Tibial artery (tissue), 4 donors: ENCODE measurements around the gene ASIC5.

Source experiments
- DNase-seq, 2 donors: peaks; one replicate each; pipeline ENCODE4 v3.0.0-alpha.2; 2019
- H3K27ac ChIP-seq, 2 donors: fragments of 200-600 bp; sonication (generic) in 1 of 2; 1 replicate in 1 of 2; 2 replicates in 1 of 2; pipeline ENCODE4 v1.5.1; 2018 to 2019; ENCODE audit warnings: mild to moderate bottlenecking in 1 of 2
- H3K27me3 ChIP-seq, 2 donors: fragments of 200-600 bp; sonication (generic) in 1 of 2; one replicate each; pipeline versions ENCODE4 v1.5.1 to v1.6.0; 2016 to 2019
- H3K36me3 ChIP-seq, 3 donors: fragments of 200-600 bp; sonication (generic) in 2 of 3; one replicate each; pipeline ENCODE4 v1.5.1; 2016 to 2019; ENCODE audit warnings: mild to moderate bottlenecking in 2 of 3
- H3K4me1 ChIP-seq, 4 donors: fragments of 200-600 bp; sonication (generic) in 2 of 4; 1 replicate in 3 of 4; 2 replicates in 1 of 4; pipeline ENCODE4 v1.5.1; 2016 to 2019
- H3K4me3 ChIP-seq, 2 donors: fragments of 200-600 bp; sonication (generic) in 1 of 2; 1 replicate in 1 of 2; 2 replicates in 1 of 2; pipeline ENCODE4 v1.5.1; 2018 to 2019; ENCODE audit warnings: mild to moderate bottlenecking in 2 of 2
- H3K9me3 ChIP-seq, 3 donors: fragments of 200-600 bp; sonication (generic) in 1 of 3; one replicate each; pipeline ENCODE4 v1.5.1; 2016 to 2019
- CTCF ChIP-seq, 2 experiments: fragments of 200-600 bp in 1 of 2; fragments of 450-650 bp in 1 of 2; IDR thresholded peaks; one replicate each; pipeline ENCODE4 v1.5.1; 2017 to 2019; ENCODE audit warnings: antibody characterized with exemption in 2 of 2, mild to moderate bottlenecking in 1 of 2, moderate library complexity in 1 of 2
- intact Hi-C: fragments of 100-400 bp; cut with DNase I; formaldehyde crosslinking; loops from one replicate; pipeline ENCODE4 v1.15.0; 2023; ENCODE audit warnings: low total_unique reads

The ASIC5 gene

DNA sequence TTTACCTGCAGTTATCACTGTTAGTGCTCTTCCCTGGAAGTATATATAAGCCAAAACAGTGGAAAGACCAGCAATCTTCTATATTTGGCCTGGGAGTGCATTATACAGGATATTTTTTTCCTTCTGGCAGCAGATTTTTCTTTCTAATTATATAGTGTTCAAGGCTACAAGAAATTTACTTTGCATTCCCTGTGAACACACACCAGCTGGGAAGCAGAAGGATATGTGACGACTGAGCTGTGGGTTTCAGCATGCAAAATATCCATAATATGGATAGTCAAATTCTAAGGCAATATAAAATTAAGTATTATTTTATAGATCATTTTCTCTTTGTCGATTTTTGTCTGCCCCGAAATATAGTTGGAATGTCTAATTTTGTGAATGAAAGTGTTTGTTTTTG, 76.1 kb downstream of the ASIC5 start:
- Histone ChIP-seq H3K9me3 (no peaks in the 10 kb centered on the region), H3K36me3 (peaks cover 5 to 12% (median 7%) of the 10 kb centered on the region in 3 donors), H3K27me3 (no peaks in the 10 kb centered on the region), H3K27ac (no peak overlapping the region), H3K4me1 (peaks cover 0 to 36% (median 6%) of the 10 kb centered on the region in 4 donors), H3K4me3 (no peak overlapping the region)
- DNase-seq: no peak
- intact Hi-C loops: loop anchor here (5.0 kb wide), 1 partner anchor 348 kb away; no protein-coding TSS in a partner anchor
- TF ChIP-seq CTCF (IDR thresholded peaks at IDR 0.05): no peak

- H3K27me3 ChIP-seq: no peaks in the 10 kb centered on the region
- H3K9me3 ChIP-seq: no peaks in the 10 kb centered on the region
- peak overlapping the region in 1 of 2 donors; percentile 47 for H3K27ac ChIP-seq
- H3K4me3 ChIP-seq: peak overlapping the region; percentile 12 to 28
- peaks cover 0 to 42% (median 6%) of the 10 kb centered on the region in 4 donors for H3K4me1 ChIP-seq
- intact Hi-C loops: loop anchor here (5.0 kb wide), 1 partner anchor 347 kb away; no protein-coding TSS in a partner anchor
- no peak for DNase-seq
- TF ChIP-seq CTCF (IDR thresholded peaks at IDR 0.05): no peak
- H3K36me3 ChIP-seq: peaks cover 5 to 8% (median 7%) of the 10 kb centered on the region in 3 donors
Measured at GRCh38 chr4:155789391-155789790, 76.7 kb downstream of the ASIC5 start.

DNA sequence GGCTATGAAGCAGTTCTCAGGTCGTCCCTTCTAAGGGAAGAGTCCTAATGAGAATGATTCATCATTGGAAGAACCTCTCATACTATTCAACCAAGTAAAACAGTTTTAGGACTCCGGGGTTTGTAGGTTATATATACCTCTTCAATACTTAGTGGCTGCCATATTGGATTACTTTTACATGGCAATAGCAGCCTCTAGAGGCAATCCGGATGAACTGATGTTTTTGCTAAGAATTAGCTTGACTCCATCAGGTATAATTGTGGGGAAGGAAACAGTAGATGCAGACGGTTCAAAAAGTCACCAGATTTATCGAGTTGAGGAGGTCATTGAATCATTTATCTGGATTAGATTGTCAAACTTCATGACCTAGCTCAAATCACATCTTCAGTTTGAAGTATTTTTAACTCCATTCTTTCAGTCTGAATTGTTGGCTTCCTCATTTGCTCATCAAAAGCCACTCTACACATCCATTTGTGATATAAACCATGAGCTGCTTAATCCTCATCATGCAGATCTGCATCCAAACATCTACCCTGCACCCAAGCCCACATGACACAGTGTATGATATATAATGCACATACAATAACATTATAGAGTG, 78.9 kb downstream of the ASIC5 start:
- Histone ChIP-seq H3K27ac (peak overlapping the region in 1 of 2 donors; percentile 47), H3K4me1 (peaks cover 0 to 54% (median 6%) of the 10 kb centered on the region in 4 donors), H3K9me3 (no peaks in the 10 kb centered on the region), H3K36me3 (peaks cover 0 to 7% (median 0%) of the 10 kb centered on the region in 3 donors), H3K27me3 (no peaks in the 10 kb centered on the region), H3K4me3 (no peak overlapping the region)
- intact Hi-C loops: loop anchor here (5.0 kb wide), 1 partner anchor 345 kb away; no protein-coding TSS in a partner anchor
- peak; percentile 65 to 74 for TF ChIP-seq CTCF (IDR thresholded peaks at IDR 0.05)
- DNase-seq: no peak

DNA sequence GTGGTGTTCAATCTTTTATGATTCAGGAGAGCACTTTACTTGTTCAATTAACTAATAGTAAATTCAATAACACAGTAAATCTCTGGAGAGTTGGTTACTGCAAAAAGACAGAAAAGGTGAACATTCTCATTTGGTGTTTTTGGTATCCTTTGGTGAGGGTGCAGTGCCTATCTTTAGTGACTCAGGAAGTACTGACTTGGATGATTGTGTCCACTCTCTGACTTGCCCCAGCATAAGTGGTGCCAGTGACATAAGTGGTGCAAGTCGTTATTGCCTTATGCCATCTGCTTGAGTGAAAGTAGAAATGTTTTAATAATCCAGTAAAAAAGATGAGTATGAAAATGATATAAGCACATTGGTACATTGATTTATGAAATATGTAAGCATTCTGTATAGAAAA, 80.2 kb downstream of the ASIC5 start:
- H3K27me3 ChIP-seq: no peaks in the 10 kb centered on the region
- intact Hi-C loops: loop anchor here (5.0 kb wide), 1 partner anchor 344 kb away; no protein-coding TSS in a partner anchor
- no peak overlapping the region for H3K4me3 ChIP-seq
- H3K4me1 ChIP-seq: peaks cover 0 to 59% (median 7%) of the 10 kb centered on the region in 4 donors
- no peak for TF ChIP-seq CTCF (IDR thresholded peaks at IDR 0.05)
- no peak for DNase-seq
- peaks cover 0 to 2% (median 0%) of the 10 kb centered on the region in 3 donors for H3K36me3 ChIP-seq
- H3K27ac ChIP-seq: no peak overlapping the region
- no peaks in the 10 kb centered on the region for H3K9me3 ChIP-seq

DNA sequence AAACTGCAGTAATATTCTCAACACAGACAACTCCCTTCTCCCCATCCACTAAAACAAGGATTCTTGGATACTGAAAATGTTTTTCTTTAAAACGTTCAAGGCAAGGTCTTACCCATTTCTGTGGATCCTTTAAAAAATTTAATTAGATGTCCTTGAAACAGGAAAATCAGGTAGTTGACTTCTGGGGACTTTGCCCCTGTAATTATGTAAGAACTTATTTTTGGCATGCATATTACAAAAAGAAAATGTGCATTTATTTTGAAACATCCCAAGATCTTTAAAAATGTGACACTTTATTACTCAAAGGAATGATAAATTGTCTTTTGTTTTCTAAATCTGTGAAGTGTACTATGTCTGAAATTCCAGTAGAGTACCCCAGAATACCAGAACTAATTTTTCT, 81.4 kb downstream of the ASIC5 start:
- Histone ChIP-seq H3K4me3 (no peak overlapping the region), H3K4me1 (peaks cover 0 to 67% (median 4%) of the 10 kb centered on the region in 4 donors), H3K27me3 (no peaks in the 10 kb centered on the region), H3K36me3 (no peaks in the 10 kb centered on the region), H3K27ac (peak overlapping the region in 1 of 2 donors; percentile 43), H3K9me3 (no peaks in the 10 kb centered on the region)
- no peak for TF ChIP-seq CTCF (IDR thresholded peaks at IDR 0.05)
- no peak for DNase-seq
- intact Hi-C loops: loop anchor here (5.0 kb wide), 1 partner anchor 342 kb away; no protein-coding TSS in a partner anchor
